HEK293 (cell line): ENCODE data around the gene ANO8.

Experiments
- HIC1 ChIP-seq: fragments of 450-650 bp; formaldehyde crosslinking; IDR thresholded peaks from 2 replicates; pipeline ENCODE4 v1.5.1; 2016; ENCODE audit warnings: missing biosample characterization, missing genetic modification characterization
- HOXD13 ChIP-seq: sonication (generic); formaldehyde crosslinking; IDR thresholded peaks from 2 replicates; pipeline ENCODE4 v1.8.0; 2022; ENCODE audit warnings: missing genetic modification reagents, borderline replicate concordance
- KLF16 ChIP-seq: fragments of 450-650 bp; formaldehyde crosslinking; IDR thresholded peaks from 2 replicates; pipeline ENCODE4 v1.5.1; 2017; ENCODE audit warnings: missing biosample characterization, missing genetic modification characterization
- RBAK ChIP-seq: fragments of 450-650 bp; formaldehyde crosslinking; IDR thresholded peaks from 2 replicates; pipeline ENCODE4 v1.5.1; 2016; ENCODE audit warnings: missing biosample characterization, missing genetic modification characterization
- SCRT2 ChIP-seq: fragments of 450-650 bp; formaldehyde crosslinking; IDR thresholded peaks from 2 replicates; pipeline ENCODE4 v1.5.1; 2016; ENCODE audit warnings: missing biosample characterization, missing genetic modification characterization
- SETDB1 ChIP-seq: IDR thresholded peaks from one replicate; pipeline ENCODE4 v1.6.1; 2017; ENCODE audit warnings: mild to moderate bottlenecking, low read length, moderate library complexity, mixed read lengths; ENCODE audit not compliant: insufficient read length
- ZBTB7A ChIP-seq: fragments of 450-650 bp; formaldehyde crosslinking; IDR thresholded peaks from 2 replicates; pipeline ENCODE4 v1.5.1; 2016; ENCODE audit warnings: low read depth, missing biosample characterization, missing genetic modification characterization
- ZFP3 ChIP-seq: fragments of 450-650 bp; formaldehyde crosslinking; IDR thresholded peaks from 2 replicates; pipeline ENCODE4 v1.5.1; 2016; ENCODE audit warnings: low read depth, missing biosample characterization, missing genetic modification characterization
- ZNF10 ChIP-seq: fragments of 450-650 bp; formaldehyde crosslinking; IDR thresholded peaks from 2 replicates; pipeline ENCODE4 v1.5.1; 2017; ENCODE audit warnings: missing biosample characterization, missing genetic modification characterization
- ZNF133 ChIP-seq: fragments of 450-650 bp; formaldehyde crosslinking; IDR thresholded peaks from 2 replicates; pipeline ENCODE4 v1.5.1; 2016; ENCODE audit warnings: missing biosample characterization, missing genetic modification characterization
- ZNF138 ChIP-seq: fragments of 450-650 bp; formaldehyde crosslinking; IDR thresholded peaks from 2 replicates; pipeline ENCODE4 v1.5.1; 2016; ENCODE audit warnings: missing biosample characterization, missing genetic modification characterization, borderline replicate concordance
- ZNF155 ChIP-seq: fragments of 450-650 bp; formaldehyde crosslinking; IDR thresholded peaks from 2 replicates; pipeline ENCODE4 v1.5.1; 2016; ENCODE audit warnings: missing biosample characterization, missing genetic modification characterization
- ZNF223 ChIP-seq: fragments of 450-650 bp; formaldehyde crosslinking; IDR thresholded peaks from 2 replicates; pipeline ENCODE4 v1.5.1; 2016; ENCODE audit warnings: missing biosample characterization, missing genetic modification characterization
- ZNF280D ChIP-seq: fragments of 450-650 bp; formaldehyde crosslinking; IDR thresholded peaks from 2 replicates; pipeline ENCODE4 v1.5.1; 2016; ENCODE audit warnings: missing biosample characterization, missing genetic modification characterization
- ZNF302 ChIP-seq: fragments of 450-650 bp; formaldehyde crosslinking; IDR thresholded peaks from 2 replicates; pipeline ENCODE4 v1.5.1; 2016; ENCODE audit warnings: missing biosample characterization, missing genetic modification characterization, low read depth
- ZNF311 ChIP-seq: fragments of 450-650 bp; formaldehyde crosslinking; IDR thresholded peaks from 2 replicates; pipeline ENCODE4 v1.5.1; 2017; ENCODE audit warnings: missing biosample characterization, missing genetic modification characterization, borderline replicate concordance
- ZNF335 ChIP-seq: fragments of 450-650 bp; formaldehyde crosslinking; conservative IDR thresholded peaks from 2 replicates; pipeline ENCODE4 v1.5.1; 2016; ENCODE audit warnings: missing biosample characterization, missing genetic modification characterization
- ZNF514 ChIP-seq: fragments of 450-650 bp; formaldehyde crosslinking; IDR thresholded peaks from 2 replicates; pipeline ENCODE4 v1.5.1; 2016; ENCODE audit warnings: missing biosample characterization, missing genetic modification characterization
- ZNF521 ChIP-seq: fragments of 450-650 bp; formaldehyde crosslinking; IDR thresholded peaks from 2 replicates; pipeline ENCODE4 v1.5.1; 2017; ENCODE audit warnings: missing biosample characterization, mild to moderate bottlenecking, missing genetic modification characterization
- ZNF558 ChIP-seq: fragments of 450-650 bp; formaldehyde crosslinking; IDR thresholded peaks from 2 replicates; pipeline ENCODE4 v1.5.1; 2016; ENCODE audit warnings: missing biosample characterization, missing genetic modification characterization
- ZNF585B ChIP-seq: fragments of 450-650 bp; formaldehyde crosslinking; IDR thresholded peaks from 2 replicates; pipeline ENCODE4 v1.5.1; 2016; ENCODE audit warnings: missing biosample characterization, missing genetic modification characterization
- ZNF660 ChIP-seq: fragments of 450-650 bp; IDR thresholded peaks from 2 replicates; pipeline ENCODE4 v1.5.1; 2018; ENCODE audit warnings: missing biosample characterization, mild to moderate bottlenecking, missing genetic modification characterization
- ZNF76 ChIP-seq: fragments of 450-650 bp; formaldehyde crosslinking; IDR thresholded peaks from 2 replicates; pipeline ENCODE4; 2016; ENCODE audit warnings: low read depth, missing biosample characterization, missing genetic modification characterization, borderline replicate concordance
- ZSCAN5A ChIP-seq: fragments of 450-650 bp; formaldehyde crosslinking; IDR thresholded peaks from 2 replicates; pipeline ENCODE4 v1.5.1; 2016; ENCODE audit warnings: missing biosample characterization, missing genetic modification characterization
- TF ChIP-seq, protein P1 (sequence below): fragments of 450-650 bp; formaldehyde crosslinking; IDR thresholded peaks from 2 replicates; pipeline ENCODE4 v1.5.1; 2016; ENCODE audit warnings: missing biosample characterization, missing genetic modification characterization
- TF ChIP-seq, protein P2 (sequence below): fragments of 450-650 bp; formaldehyde crosslinking; IDR thresholded peaks from 2 replicates; pipeline ENCODE4 v1.5.1; 2017; ENCODE audit warnings: missing biosample characterization, missing genetic modification characterization
- TF ChIP-seq, protein P3 (sequence below): fragments of 450-650 bp; formaldehyde crosslinking; IDR thresholded peaks from 2 replicates; pipeline ENCODE4 v1.5.1; 2017; ENCODE audit warnings: missing biosample characterization, missing genetic modification characterization

Gene ANO8

GRCh38 chr19:17303167-17303939 is 31.3 kb downstream of the ANO8 start, which contains the start of gene ABHD8 (continued):
- no peak for TF ChIP-seq ZNF76
- TF ChIP-seq ZFP3 (tag by site-specific recombination) = peak; percentile 78
- TF ChIP-seq RBAK = no peak
- TF ChIP-seq ZNF133 (tag by site-specific recombination) = no peak
- TF ChIP-seq ZNF10 (tag by site-specific recombination) = no peak
- TF ChIP-seq ZNF585B (tag by site-specific recombination) = no peak
- TF ChIP-seq ZNF138 (tag by site-specific recombination) = no peak
- no peak for TF ChIP-seq ZNF223 (tag by site-specific recombination)
- TF ChIP-seq SCRT2 = no peak
- TF ChIP-seq HIC1 (tag by site-specific recombination) = peak; percentile 66
- no peak for TF ChIP-seq ZSCAN5A (tag by site-specific recombination)
- TF ChIP-seq ZNF302 = no peak
- TF ChIP-seq SETDB1 = no peak
- TF ChIP-seq ZNF660 (tag by site-specific recombination) = 0 out of 2 replicates have a peak, but pooled peaks have one; percentile 29
- no peak for TF ChIP-seq ZNF558 (tag by site-specific recombination)
- TF ChIP-seq ZNF335 (tag by site-specific recombination) = peak; percentile 71
- 0 out of 2 replicates have a peak, but pooled peaks have one; percentile 71 for TF ChIP-seq ZBTB7A (tag by site-specific recombination)
- TF ChIP-seq, protein P1, sequence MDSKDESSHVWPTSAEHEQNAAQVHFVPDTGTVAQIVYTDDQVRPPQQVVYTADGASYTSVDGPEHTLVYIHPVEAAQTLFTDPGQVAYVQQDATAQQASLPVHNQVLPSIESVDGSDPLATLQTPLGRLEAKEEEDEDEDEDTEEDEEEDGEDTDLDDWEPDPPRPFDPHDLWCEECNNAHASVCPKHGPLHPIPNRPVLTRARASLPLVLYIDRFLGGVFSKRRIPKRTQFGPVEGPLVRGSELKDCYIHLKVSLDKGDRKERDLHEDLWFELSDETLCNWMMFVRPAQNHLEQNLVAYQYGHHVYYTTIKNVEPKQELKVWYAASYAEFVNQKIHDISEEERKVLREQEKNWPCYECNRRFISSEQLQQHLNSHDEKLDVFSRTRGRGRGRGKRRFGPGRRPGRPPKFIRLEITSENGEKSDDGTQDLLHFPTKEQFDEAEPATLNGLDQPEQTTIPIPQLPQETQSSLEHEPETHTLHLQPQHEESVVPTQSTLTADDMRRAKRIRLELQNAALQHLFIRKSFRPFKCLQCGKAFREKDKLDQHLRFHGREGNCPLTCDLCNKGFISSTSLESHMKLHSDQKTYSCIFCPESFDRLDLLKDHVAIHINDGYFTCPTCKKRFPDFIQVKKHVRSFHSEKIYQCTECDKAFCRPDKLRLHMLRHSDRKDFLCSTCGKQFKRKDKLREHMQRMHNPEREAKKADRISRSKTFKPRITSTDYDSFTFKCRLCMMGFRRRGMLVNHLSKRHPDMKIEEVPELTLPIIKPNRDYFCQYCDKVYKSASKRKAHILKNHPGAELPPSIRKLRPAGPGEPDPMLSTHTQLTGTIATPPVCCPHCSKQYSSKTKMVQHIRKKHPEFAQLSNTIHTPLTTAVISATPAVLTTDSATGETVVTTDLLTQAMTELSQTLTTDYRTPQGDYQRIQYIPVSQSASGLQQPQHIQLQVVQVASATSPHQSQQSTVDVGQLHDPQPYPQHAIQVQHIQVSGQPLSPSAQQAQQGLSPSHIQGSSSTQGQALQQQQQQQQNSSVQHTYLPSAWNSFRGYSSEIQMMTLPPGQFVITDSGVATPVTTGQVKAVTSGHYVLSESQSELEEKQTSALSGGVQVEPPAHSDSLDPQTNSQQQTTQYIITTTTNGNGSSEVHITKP = peak; percentile 80
- TF ChIP-seq ZNF521 (tag by site-specific recombination) = no peak
- TF ChIP-seq HOXD13 (CRISPR knock-in tag) = no peak
- TF ChIP-seq, protein P2, sequence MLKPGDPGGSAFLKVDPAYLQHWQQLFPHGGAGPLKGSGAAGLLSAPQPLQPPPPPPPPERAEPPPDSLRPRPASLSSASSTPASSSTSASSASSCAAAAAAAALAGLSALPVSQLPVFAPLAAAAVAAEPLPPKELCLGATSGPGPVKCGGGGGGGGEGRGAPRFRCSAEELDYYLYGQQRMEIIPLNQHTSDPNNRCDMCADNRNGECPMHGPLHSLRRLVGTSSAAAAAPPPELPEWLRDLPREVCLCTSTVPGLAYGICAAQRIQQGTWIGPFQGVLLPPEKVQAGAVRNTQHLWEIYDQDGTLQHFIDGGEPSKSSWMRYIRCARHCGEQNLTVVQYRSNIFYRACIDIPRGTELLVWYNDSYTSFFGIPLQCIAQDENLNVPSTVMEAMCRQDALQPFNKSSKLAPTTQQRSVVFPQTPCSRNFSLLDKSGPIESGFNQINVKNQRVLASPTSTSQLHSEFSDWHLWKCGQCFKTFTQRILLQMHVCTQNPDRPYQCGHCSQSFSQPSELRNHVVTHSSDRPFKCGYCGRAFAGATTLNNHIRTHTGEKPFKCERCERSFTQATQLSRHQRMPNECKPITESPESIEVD (tag by site-specific recombination) = no peak
- TF ChIP-seq, protein P3, sequence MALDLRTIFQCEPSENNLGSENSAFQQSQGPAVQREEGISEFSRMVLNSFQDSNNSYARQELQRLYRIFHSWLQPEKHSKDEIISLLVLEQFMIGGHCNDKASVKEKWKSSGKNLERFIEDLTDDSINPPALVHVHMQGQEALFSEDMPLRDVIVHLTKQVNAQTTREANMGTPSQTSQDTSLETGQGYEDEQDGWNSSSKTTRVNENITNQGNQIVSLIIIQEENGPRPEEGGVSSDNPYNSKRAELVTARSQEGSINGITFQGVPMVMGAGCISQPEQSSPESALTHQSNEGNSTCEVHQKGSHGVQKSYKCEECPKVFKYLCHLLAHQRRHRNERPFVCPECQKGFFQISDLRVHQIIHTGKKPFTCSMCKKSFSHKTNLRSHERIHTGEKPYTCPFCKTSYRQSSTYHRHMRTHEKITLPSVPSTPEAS (tag by site-specific recombination) = no peak
- TF ChIP-seq ZNF155 (tag by site-specific recombination) = no peak
- no peak for TF ChIP-seq ZNF280D (tag by site-specific recombination)
- 0 out of 2 replicates have a peak, but pooled peaks have one; percentile 26 for TF ChIP-seq KLF16 (tag by site-specific recombination)
- no peak for TF ChIP-seq ZNF514 (tag by site-specific recombination)
- TF ChIP-seq ZNF311 (tag by site-specific recombination) = no peak
